GM21529 (cell line): ENCODE results near the gene KCNA10.

Source experiments
- ATAC-seq: cut with Tn5 transposase; IDR thresholded peaks from one replicate; pipeline ENCODE4 v1.9.1; 2021; ENCODE audit not compliant: unreplicated experiment

Gene KCNA10

GRCh38 chr1:110480356-110481096 lies 38.4 kb downstream of the KCNA10 start:
- ATAC-seq = no peak

GRCh38 chr1:110478886-110479285 lies 40.1 kb downstream of the KCNA10 start:
- ATAC-seq = no peak

- ATAC-seq = no peak
These were observed 40.9 kb downstream of the KCNA10 start for GRCh38 chr1:110477967-110478640.

- ATAC-seq = no peak
These were observed 41.5 kb downstream of the KCNA10 start for GRCh38 chr1:110477445-110477957.

GRCh38 chr1:110477041-110477440 lies 41.9 kb downstream of the KCNA10 start:
- ATAC-seq = no peak

GRCh38 chr1:110476028-110476765 lies 42.8 kb downstream of the KCNA10 start:
- ATAC-seq = no peak

GRCh38 chr1:110475362-110476027 lies 43.5 kb downstream of the KCNA10 start:
- ATAC-seq = no peak

- no peak for ATAC-seq
These were observed 44.5 kb downstream of the KCNA10 start for GRCh38 chr1:110474444-110474843.

- ATAC-seq = no peak
These were observed 46.4 kb downstream of the KCNA10 start for GRCh38 chr1:110472546-110472945.

- ATAC-seq = no peak
These were observed 47.8 kb downstream of the KCNA10 start for GRCh38 chr1:110471131-110471530.
